Posterior vena cava (tissue), 2 donors: ENCODE data around the gene SCO2. TPM values are rescaled to one million over a fixed set of nuclear protein-coding genes. Genes with fewer than 3 reads are reported as not detected.

Experiments used
- DNase-seq: peaks from one replicate; pipeline ENCODE4 v3.0.0-alpha.2; 2020; ENCODE audit warnings: low spot score
- intact Hi-C, 2 donors: fragments of 100-400 bp; cut with DNase I; formaldehyde crosslinking; loops; one replicate each; pipeline versions ENCODE4 v1.14.1 to v1.14.2; 2022 to 2023
- total RNA-seq, 2 donors: library from RNA; stranded (reverse); fragmentation: NEBNext Ultra II Directional; extraction: Animal tissue kit (Norgen Biotek cat#: 25700); gene quantifications; one replicate each; pipeline ENCODE4 v1.2.1, GENCODE V29; 2021
- donor health status: DM: yes; HTN: yes; CAD: no.
- donor health status: DM: yes; HTN: yes; CAD: no.

Gene SCO2
- total RNA-seq, 2 donors from 2014 or later, result 2.6 TPM; not detected in 1

DNA sequence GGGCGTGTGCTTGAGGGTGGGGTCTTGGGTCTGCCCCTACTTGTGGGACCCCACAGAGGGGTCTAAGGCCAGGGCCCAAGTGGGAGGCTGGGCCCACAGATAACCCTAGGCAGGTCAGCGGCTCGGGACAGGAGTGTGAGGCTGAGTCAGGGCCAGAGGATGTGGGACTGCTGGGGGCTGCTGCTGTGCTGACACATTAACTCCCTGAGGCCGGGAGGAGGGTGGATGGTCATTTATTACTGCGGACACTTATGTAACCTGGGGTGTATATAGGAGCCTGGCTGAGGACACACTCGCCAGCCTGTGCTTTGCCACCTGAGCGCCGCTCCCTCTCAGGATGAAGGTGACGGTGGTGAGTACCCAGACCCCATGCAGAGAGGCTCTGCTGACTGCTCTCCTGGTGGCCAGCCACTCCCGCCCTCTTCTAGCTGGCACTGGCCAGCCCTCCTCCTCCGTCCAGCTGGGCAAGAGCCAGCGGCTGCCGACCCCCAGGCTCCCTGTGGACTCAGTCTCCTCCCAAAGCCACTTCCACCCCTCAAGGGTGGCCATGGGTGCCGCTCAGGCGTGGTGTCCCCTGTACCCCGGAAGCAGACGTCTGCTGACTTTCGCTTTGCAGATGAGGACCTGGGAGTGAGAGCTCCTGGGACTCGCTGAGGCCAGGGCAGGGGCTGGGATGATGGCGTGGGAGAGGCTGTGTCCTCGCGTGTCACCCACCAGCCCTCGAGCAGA is 38.7 kb downstream of the SCO2 start, which contains the start of gene MIOX:
Gene MIOX (plus strand): TSS at position 299 of the 729 bp plus-strand sequence. CDS start 39 bp downstream, at position 338.
- intact Hi-C loops, result no loop called here
- no peak for DNase-seq

DNA sequence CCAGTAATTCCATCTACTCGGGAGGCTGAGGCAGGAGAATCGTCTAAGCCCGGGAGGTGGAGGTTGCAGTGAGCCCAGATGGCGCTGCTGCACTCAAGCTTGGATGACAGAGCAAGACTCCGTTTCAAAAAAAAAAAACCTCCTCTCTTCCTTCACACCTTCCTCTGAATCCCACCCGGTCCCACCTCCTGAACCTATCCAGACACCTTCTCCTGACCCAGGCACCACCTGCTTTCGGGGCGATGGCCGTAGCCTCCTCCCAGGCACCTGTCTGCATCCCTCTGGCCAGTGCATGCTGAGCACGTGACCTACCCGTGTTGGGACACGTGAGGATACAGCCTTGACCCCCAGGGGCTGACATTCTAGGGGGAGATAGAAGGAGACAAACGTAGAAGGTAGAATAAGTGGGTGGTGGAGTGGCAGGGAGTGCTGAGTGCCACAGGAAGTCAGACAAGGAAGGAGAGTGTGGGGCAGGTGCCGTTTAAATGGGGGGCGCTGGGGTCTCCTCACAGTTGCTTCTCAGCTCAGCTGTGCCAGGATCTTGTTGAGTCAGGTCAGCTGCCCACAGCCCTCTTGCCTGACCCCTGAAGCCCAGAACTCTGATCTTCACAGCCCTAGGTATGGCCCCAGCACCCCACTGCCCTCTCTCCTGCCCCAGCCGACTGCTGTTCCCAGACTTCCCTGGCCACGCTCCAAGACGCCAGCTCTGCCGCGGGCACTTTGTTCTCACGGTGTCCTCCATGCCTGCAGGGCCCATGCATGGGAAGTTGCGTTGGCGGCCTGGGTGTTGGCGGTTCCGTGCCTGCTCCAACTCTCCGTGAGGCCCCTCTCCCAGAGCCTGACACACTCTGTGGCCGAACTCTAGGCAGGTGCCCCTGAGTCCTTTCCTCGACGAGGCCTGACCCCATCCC is 39.9 kb downstream of the SCO2 start:
- intact Hi-C loops, result no loop called here
- DNase-seq, result no peak

- no peak for DNase-seq
- intact Hi-C loops, result no loop called here
Measured at GRCh38 chr22:50483977-50484853, 41.2 kb downstream of the SCO2 start.

DNA sequence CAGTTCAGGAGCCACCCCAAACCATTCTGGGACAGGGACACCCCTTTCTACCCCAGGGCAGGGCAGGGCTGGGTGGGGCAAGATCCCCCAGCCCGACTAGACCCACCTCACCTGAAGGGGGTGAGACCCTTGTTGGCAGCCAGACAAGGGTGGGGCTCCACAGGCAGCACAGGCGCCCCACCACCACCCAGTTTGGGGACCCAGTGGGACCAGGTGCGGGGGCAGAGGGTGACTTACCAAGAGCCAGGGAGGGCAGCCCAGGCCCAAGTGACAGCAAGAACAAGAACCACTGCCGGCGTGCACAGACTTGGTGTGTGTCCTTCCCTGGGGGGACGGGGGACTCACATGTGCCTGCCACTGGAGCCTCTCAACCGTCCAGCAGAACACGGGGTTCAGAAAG is 41.8 kb downstream of the SCO2 start:
- intact Hi-C loops, result no loop called here
- DNase-seq, result no peak

GRCh38 chr22:50483106-50483505 is 42.3 kb downstream of the SCO2 start:
- no peak for DNase-seq
- intact Hi-C loops, result no loop called here

- intact Hi-C loops, result no loop called here
- DNase-seq, result no peak
Measured at GRCh38 chr22:50482107-50483074, 43.0 kb downstream of the SCO2 start.

DNA sequence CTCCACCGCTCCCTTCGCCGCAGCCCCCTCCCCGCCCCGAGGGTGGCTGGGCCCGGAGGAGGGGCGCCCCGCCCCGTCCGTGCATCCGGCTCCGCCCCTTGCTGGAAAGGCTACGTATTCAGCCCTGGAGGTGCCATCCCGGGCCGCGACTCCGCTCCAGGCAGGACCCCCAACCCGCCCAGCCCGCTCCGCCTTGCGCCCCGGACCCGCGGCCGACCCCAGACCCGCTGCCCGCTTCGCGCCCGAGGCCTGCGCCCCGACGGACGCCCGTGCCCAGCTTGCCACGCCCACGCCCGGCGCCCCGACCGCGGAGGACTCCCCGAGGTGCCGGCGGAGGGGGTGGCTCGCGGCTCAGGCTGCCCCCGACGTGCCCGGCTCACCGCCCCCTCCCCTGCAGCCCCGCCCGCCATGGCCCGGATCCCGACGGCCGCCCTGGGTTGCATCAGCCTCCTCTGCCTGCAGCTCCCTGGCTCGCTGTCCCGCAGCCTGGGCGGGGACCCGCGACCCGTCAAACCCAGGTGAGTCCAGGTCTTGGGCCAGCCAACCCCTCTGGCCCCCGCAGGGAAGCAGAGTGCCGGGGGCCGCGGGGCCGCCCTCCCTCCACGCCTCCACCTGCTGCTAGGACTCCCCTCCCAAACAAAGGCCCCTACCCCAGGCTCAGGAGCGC is 43.8 kb downstream of the SCO2 start, which contains the start of gene ADM2:
Gene ADM2 (plus strand): TSS at position 104 of the 667 bp plus-strand sequence. CDS start 305 bp downstream, at position 409.
- DNase-seq, result no peak
- intact Hi-C loops, result no loop called here

DNA sequence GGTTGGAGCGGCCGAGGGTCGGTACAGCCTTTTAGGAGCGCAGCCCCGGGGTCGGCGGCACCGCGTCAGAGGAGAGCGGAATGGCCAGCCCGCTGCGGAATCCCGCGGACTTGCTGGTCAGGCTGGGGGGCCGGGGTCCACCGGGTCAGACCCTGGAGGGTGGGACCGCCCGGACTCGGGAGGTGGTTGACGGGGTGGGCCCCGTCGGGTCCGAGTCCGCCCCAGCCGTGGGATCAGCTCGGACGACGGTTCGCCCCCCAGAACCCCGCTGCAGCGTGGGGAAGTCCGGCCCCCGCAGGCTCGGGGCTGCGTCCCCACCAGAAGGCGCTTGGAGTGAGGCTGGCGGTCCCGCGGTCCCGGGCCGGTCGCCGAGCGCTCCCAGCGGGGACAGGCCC is 44.4 kb downstream of the SCO2 start:
- no peak for DNase-seq
- intact Hi-C loops, result no loop called here

GRCh38 chr22:50479721-50480120 is 45.7 kb downstream of the SCO2 start:
- intact Hi-C loops, result loop anchor here in 1 of 2 donors (10.0 kb wide), 1 partner anchor 235 kb away; the partner anchor contains the start of gene TUBGCP6
- DNase-seq, result no peak

DNA sequence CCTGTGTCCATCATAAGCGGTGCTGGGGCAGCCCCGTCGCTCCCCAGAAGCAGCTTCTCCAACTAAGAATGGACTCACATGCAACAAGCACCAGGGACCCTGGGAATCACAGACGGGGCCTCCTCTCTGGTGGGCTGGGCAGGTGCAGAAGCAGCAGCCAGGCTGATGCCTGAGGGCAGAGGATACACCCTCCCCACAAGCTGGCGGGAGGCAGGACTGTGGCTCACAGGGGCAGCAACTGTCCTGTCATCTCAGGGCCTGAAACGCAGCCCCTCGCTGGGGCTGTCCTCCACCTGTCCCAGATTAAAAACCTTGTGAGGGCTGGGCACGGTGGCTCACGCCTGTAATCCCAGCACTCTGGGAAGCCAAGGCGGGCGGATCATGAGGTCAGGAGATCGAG is 47.5 kb downstream of the SCO2 start:
- intact Hi-C loops, result loop anchor here in 1 of 2 donors (10.0 kb wide), 1 partner anchor 233 kb away; the partner anchor contains the start of gene TUBGCP6
- no peak for DNase-seq

- intact Hi-C loops, result loop anchor here in 1 of 2 donors (10.0 kb wide), 1 partner anchor 232 kb away; the partner anchor contains the start of gene TUBGCP6
- no peak for DNase-seq
Measured at GRCh38 chr22:50476868-50477267, 48.5 kb downstream of the SCO2 start.

GRCh38 chr22:50475652-50476002 is 49.8 kb downstream of the SCO2 start:
- DNase-seq, result no peak
- intact Hi-C loops, result loop anchor here in 1 of 2 donors (10.0 kb wide), 1 partner anchor 231 kb away; the partner anchor contains the start of gene TUBGCP6

- intact Hi-C loops, result loop anchor here in 1 of 2 donors (10.0 kb wide), 1 partner anchor 230 kb away; the partner anchor contains the start of gene TUBGCP6
Measured at GRCh38 chr22:50474710-50475651, 50.4 kb downstream of the SCO2 start, which contains the start of gene SBF1. SBF1 (minus strand) TSS chr22:50475035; CDS start chr22:50474840, 195 bp downstream.

DNA sequence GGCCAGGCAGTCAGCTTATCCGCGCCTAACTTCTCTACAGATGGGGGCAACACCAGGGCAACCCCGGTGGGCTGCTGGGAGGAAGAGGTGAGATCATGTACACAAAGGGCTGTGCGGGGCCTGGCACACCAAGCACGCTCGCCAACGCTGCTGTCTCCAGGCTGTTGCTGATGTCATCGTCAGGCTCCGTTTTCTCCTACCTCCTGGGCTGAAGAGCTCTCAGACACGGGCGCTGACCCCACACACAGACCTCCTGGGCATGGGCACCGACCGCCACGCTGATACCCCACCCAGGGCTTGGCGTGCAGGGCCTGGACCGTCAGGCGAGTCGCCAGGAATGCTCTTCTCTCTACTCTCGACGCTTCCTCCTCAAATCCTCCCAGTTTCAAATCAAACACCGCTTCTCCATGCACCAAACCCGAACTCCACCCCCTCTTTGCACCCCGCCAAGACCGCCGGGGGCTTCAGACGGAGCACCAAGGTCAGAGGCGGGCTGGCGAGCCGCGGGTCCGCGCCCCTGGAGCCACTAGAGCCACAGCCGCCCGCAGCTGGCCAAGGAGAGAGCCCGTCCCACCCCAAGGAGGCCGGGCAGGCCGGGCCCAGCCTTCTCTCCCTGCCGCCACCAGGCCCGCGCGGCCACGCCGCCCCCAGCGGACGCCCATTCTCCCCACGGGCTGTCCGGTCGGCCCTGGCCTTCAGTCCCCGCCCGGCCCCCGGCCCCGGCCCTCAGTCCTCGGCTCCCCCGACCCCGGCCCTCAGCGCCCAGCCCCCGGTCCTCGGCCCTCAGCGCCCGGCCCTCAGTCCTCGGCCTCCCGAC is 51.3 kb downstream of the SCO2 start:
- intact Hi-C loops, result loop anchor here in 1 of 2 donors (10.0 kb wide), 1 partner anchor 229 kb away; the partner anchor contains the start of gene TUBGCP6

More at GRCh38 chr22:50474710-50475651, 50.4 kb downstream of the SCO2 start, which contains the start of gene SBF1:
- DNase-seq, result peak; percentile 96

More for the DNA sequence above, 51.3 kb downstream of the SCO2 start:
- no peak for DNase-seq
